Epithelial cell of prostate (primary cell): ENCODE measurements around the gene FSCB.
"Not testable (repeated sequence)": the region's sequence is repeated elsewhere in the genome, so short reads cannot be mapped to it uniquely, and the experiment has no call there.

Experiments
- DNase-seq: peaks from one replicate; pipeline ENCODE4 v3.0.0-alpha.2; 2011; ENCODE audit warnings: low read depth, low spot score
- H3K27ac ChIP-seq: fragments of 450-650 bp; 2 replicates; pipeline ENCODE4 v1.5.1; 2017; ENCODE audit warnings: mild to moderate bottlenecking

The FSCB gene

GRCh38 chr14:44507183-44507582 lies at the start of gene FSCB:
TSS of gene FSCB (minus strand) at chr14:44507283. CDS start at chr14:44506987, 296 bp downstream.
- no peak within 1 kb of the TSS for H3K27ac ChIP-seq
- no peak for DNase-seq

GRCh38 chr14:44531658-44532057 lies 24.6 kb upstream of the FSCB start:
- no peak overlapping the region for H3K27ac ChIP-seq
- no peak for DNase-seq

GRCh38 chr14:44530475-44530874 lies 23.4 kb upstream of the FSCB start:
- no peak for DNase-seq
- no peak overlapping the region for H3K27ac ChIP-seq

GRCh38 chr14:44529026-44529425 lies 21.9 kb upstream of the FSCB start:
- DNase-seq = no peak
- H3K27ac ChIP-seq = no peak overlapping the region

- DNase-seq = no peak
- H3K27ac ChIP-seq = no peak overlapping the region
Observed at GRCh38 chr14:44528180-44528579, 21.1 kb upstream of the FSCB start.

GRCh38 chr14:44525237-44525636 lies 18.2 kb upstream of the FSCB start:
- no peak overlapping the region for H3K27ac ChIP-seq
- no peak for DNase-seq

GRCh38 chr14:44515668-44516067 lies 8.6 kb upstream of the FSCB start:
- not testable (repeated sequence) for DNase-seq, H3K27ac ChIP-seq

GRCh38 chr14:44508834-44509233 lies 1.8 kb upstream of the FSCB start:
- H3K27ac ChIP-seq = no peak overlapping the region
- DNase-seq = no peak

- DNase-seq = no peak
- H3K27ac ChIP-seq = no peak overlapping the region
Observed at GRCh38 chr14:44505588-44505987, 1.5 kb downstream of the FSCB start.

- no peak for DNase-seq
- no peak overlapping the region for H3K27ac ChIP-seq
Observed at GRCh38 chr14:44497148-44497547, 9.9 kb downstream of the FSCB start.

GRCh38 chr14:44494137-44494536 lies 12.9 kb downstream of the FSCB start:
- H3K27ac ChIP-seq = no peak overlapping the region
- DNase-seq = no peak

- H3K27ac ChIP-seq = no peak overlapping the region
- no peak for DNase-seq
Observed at GRCh38 chr14:44490966-44491365, 16.1 kb downstream of the FSCB start.

- no peak overlapping the region for H3K27ac ChIP-seq
- DNase-seq = no peak
Observed at GRCh38 chr14:44477953-44478352, 29.1 kb downstream of the FSCB start.

- no peak for DNase-seq
- no peak overlapping the region for H3K27ac ChIP-seq
Observed at GRCh38 chr14:44468771-44469170, 38.3 kb downstream of the FSCB start.

GRCh38 chr14:44463356-44464004 lies 43.6 kb downstream of the FSCB start:
- no peak for DNase-seq
- no peak overlapping the region for H3K27ac ChIP-seq

- no peak for DNase-seq
Observed at GRCh38 chr14:44462381-44462780, 44.7 kb downstream of the FSCB start.

GRCh38 chr14:44461811-44462210 lies 45.3 kb downstream of the FSCB start:
- H3K27ac ChIP-seq = no peak overlapping the region
- DNase-seq = no peak

More at GRCh38 chr14:44462381-44462780, 44.7 kb downstream of the FSCB start:
- H3K27ac ChIP-seq = no peak overlapping the region
